Spleen (tissue), 7 donors: Measurements from ENCODE around the gene CUL9.

Source experiments
- CTCF ChIP-seq, 11 experiments: fragments of 200-600 bp in 7 of 11; fragments of 450-650 bp in 4 of 11; sonication (generic) in 4 of 11; IDR thresholded peaks in 8 of 11; conservative IDR thresholded peaks in 3 of 11; 1 replicate in 7 of 11; 2 replicates in 4 of 11; pipeline versions ENCODE4 v1.4.0 to v1.8.0; 2016 to 2021; ENCODE audit warnings: antibody characterized with exemption in 11 of 11, inconsistent platforms in 4 of 11, mild to moderate bottlenecking in 1 of 11
- POLR2A ChIP-seq, 3 donors: fragments of 450-650 bp; IDR thresholded peaks; one replicate each; pipeline ENCODE4 v1.5.1; 2017; ENCODE audit warnings: antibody characterized with exemption in 3 of 3, mild to moderate bottlenecking in 1 of 3
- POLR2AphosphoS5 ChIP-seq, 3 donors: sonication (generic); formaldehyde crosslinking; IDR thresholded peaks; one replicate each; pipeline ENCODE4 v1.5.1; 2017; ENCODE audit warnings: antibody characterized with exemption in 3 of 3
- donor health status: DM: no; HTN: no; CAD: no; lungs with moderate emphysema.
- donor health status: DM: no; HTN: no; CAD: no.
- donor health status: DM: no; HTN: no; CAD: no.

- TF ChIP-seq POLR2AphosphoS5 (IDR thresholded peaks at IDR 0.05), result no peak
- no peak for TF ChIP-seq CTCF (IDR thresholded peaks at IDR 0.05 in 8 of 11, conservative IDR thresholded peaks at IDR 0.05 in 3 of 11)
- TF ChIP-seq POLR2A (IDR thresholded peaks at IDR 0.05), result no peak
Measured at GRCh38 chr6:43253401-43253800, 71.4 kb downstream of the CUL9 start.
